GM18870 (cell line): ENCODE measurements around the gene UNC13D.
"Not testable (repeated sequence)": the region's sequence is repeated elsewhere in the genome, so short reads cannot be mapped to it uniquely, and the experiment has no call there.

Source experiments
- ATAC-seq: cut with Tn5 transposase; IDR thresholded peaks from one replicate; pipeline ENCODE4 v1.9.1; 2021; ENCODE audit warnings: moderate library complexity; ENCODE audit not compliant: unreplicated experiment

UNC13D gene

GRCh38 chr17:75843577-75844529 lies at the start of gene UNC13D:
Gene UNC13D (minus strand): TSS chr17:75844404. CDS start chr17:75844337, 67 bp downstream.
- ATAC-seq = no peak

GRCh38 chr17:75893305-75894048 lies 49.3 kb upstream of the UNC13D start:
- no peak for ATAC-seq

- ATAC-seq = no peak
Measured at GRCh38 chr17:75892556-75893224, 48.5 kb upstream of the UNC13D start.

GRCh38 chr17:75891605-75892555 lies 47.7 kb upstream of the UNC13D start:
- ATAC-seq = no peak

GRCh38 chr17:75891022-75891604 lies 46.9 kb upstream of the UNC13D start:
- no peak for ATAC-seq

- ATAC-seq = no peak
Measured at GRCh38 chr17:75889454-75889853, 45.2 kb upstream of the UNC13D start.

- no peak for ATAC-seq
Measured at GRCh38 chr17:75888484-75888883, 44.3 kb upstream of the UNC13D start.

- not testable (repeated sequence) for ATAC-seq
Measured at GRCh38 chr17:75885860-75886259, 41.7 kb upstream of the UNC13D start.

- no peak for ATAC-seq
Measured at GRCh38 chr17:75885431-75885830, 41.2 kb upstream of the UNC13D start.

- no peak for ATAC-seq
Measured at GRCh38 chr17:75881678-75882454, 37.7 kb upstream of the UNC13D start.

- ATAC-seq = no peak
Measured at GRCh38 chr17:75880266-75880665, 36.1 kb upstream of the UNC13D start.

GRCh38 chr17:75878174-75878998 lies 34.2 kb upstream of the UNC13D start, which contains the start of gene TRIM47:
Gene TRIM47 (minus strand): TSS chr17:75878581. CDS start chr17:75878548, 33 bp downstream.
- ATAC-seq = no peak

- ATAC-seq = no peak
Measured at GRCh38 chr17:75877752-75878173, 33.6 kb upstream of the UNC13D start.

- no peak for ATAC-seq
Measured at GRCh38 chr17:75876938-75877751, 32.9 kb upstream of the UNC13D start.

- ATAC-seq = no peak
Measured at GRCh38 chr17:75876190-75876937, 32.2 kb upstream of the UNC13D start.

GRCh38 chr17:75875940-75876189 lies 31.7 kb upstream of the UNC13D start:
- no peak for ATAC-seq
